ENCODE results near the gene TMEM117. TPM values are rescaled to one million over a fixed set of nuclear protein-coding genes. Genes with fewer than 3 reads are reported as not detected.
"Not testable (repeated sequence)": the region's sequence is repeated elsewhere in the genome, so short reads cannot be mapped to it uniquely, and the experiment has no call there.

The TMEM117 gene
- total RNA-seq, 6 experiments from 2014 or later: 2.4 to 15.3 (median 3.1) TPM

DNA sequence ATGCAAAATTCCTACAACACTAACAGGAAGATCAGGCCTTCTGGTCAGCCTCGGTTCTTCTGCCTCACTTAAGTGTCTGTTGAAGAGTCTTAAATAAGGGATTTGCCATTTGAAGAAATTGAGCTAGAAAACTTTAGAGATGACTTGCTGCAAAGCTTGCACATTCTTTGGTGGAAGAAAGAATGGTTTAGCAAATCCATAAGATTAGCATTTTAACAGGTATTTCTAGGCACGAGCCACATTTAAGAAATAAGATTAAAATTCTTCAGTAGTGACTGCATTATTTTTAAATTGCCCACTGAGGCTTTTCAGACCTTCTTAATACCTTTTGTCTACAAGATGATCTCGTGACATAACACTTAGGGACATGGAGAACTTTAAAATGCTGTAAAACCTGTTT lies 327.1 kb downstream of the TMEM117 start:
- H3K4me1 ChIP-seq: peaks cover 0 to 9% (median 5%) of the 10 kb centered on the region in 4 donors
- H3K27ac ChIP-seq: no peak overlapping the region
- H3K36me3 ChIP-seq: no peaks in the 10 kb centered on the region
- H3K4me3 ChIP-seq: no peak overlapping the region
- ATAC-seq (no peak), DNase-seq (no peak)
- TF ChIP-seq POLR2A (IDR thresholded peaks at IDR 0.05): no peak
- TF ChIP-seq, protein P1, sequence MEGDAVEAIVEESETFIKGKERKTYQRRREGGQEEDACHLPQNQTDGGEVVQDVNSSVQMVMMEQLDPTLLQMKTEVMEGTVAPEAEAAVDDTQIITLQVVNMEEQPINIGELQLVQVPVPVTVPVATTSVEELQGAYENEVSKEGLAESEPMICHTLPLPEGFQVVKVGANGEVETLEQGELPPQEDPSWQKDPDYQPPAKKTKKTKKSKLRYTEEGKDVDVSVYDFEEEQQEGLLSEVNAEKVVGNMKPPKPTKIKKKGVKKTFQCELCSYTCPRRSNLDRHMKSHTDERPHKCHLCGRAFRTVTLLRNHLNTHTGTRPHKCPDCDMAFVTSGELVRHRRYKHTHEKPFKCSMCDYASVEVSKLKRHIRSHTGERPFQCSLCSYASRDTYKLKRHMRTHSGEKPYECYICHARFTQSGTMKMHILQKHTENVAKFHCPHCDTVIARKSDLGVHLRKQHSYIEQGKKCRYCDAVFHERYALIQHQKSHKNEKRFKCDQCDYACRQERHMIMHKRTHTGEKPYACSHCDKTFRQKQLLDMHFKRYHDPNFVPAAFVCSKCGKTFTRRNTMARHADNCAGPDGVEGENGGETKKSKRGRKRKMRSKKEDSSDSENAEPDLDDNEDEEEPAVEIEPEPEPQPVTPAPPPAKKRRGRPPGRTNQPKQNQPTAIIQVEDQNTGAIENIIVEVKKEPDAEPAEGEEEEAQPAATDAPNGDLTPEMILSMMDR (IDR thresholded peaks at IDR 0.05): no peak
- 81% methylated on average over 3 of the region's 3 CpGs for WGBS (ENCODE audit: insufficient coverage, low coverage, low lambda C conversion rate, missing lambda C conversion rate)
- intact Hi-C loops (cut with DNase I): no loop called here
- H3K9me3 ChIP-seq: no peaks in the 10 kb centered on the region
- no peaks in the 10 kb centered on the region for H3K27me3 ChIP-seq

DNA sequence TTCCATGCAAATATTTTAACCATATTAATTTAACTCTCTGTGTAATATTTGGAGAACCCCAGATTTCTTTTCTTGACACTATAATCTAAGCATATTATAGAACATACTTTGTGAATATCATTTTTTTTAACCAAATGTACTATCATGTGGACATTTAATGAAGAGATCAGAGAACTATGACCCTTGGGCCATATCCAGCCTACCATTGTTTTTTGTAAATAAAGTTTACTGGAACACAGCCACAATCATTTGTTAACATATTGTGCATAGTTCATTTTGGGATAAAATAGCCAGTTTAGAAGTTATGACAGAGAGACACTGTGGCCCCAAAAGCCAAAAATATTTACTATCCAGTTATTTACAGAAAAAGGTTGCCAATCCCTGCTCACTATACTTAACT lies 338.2 kb downstream of the TMEM117 start:
- no peaks in the 10 kb centered on the region for H3K27me3 ChIP-seq
- peaks cover 0 to 6% (median 0%) of the 10 kb centered on the region in 4 donors for H3K4me1 ChIP-seq
- H3K27ac ChIP-seq: no peak overlapping the region
- no peaks in the 10 kb centered on the region for H3K36me3 ChIP-seq
- no peaks in the 10 kb centered on the region for H3K9me3 ChIP-seq
- peak; percentile 36 to 80 (median 42) for ATAC-seq
- intact Hi-C loops (cut with DNase I): no loop called here
- TF ChIP-seq POLR2A (IDR thresholded peaks at IDR 0.05): no peak
- TF ChIP-seq, protein P1 (IDR thresholded peaks at IDR 0.05): no peak
- no peak for DNase-seq
- H3K4me3 ChIP-seq: no peak overlapping the region

DNA sequence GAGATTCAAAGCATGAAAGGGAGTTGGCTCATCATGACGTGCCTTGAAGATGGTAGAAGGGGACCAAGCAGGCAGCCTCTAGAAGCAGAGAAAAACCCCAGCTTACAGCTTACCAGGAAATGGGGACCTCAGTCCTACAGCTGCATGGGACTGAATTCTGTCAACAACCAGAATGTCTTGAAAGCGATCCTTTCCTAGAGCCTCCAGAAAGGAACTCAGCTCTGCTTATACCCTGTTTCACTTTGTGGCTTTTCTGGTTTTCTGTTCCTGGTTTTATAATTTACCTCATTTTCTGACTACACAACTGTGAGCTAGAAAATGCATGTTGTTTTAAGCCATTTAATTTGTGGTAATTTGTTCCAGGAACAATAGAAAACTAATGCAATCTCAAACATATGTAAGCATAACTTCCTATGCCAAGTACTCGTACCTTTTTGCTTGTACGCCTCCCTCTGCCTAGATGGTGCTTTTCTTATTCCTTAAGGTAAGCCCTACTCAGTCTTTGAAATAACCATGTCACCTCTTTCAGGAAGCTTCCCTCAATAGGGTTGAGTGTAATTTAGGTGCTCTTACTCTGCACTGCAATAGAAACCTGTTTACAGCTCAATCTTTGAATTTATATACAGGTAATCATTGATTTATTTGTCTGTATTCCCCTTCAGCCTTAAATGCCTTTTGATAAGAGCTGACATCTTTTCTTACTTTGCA lies 348.8 kb downstream of the TMEM117 start:
- H3K36me3 ChIP-seq: no peaks in the 10 kb centered on the region
- H3K27me3 ChIP-seq: no peaks in the 10 kb centered on the region
- 92% methylated on average over 3 of the region's 4 CpGs for WGBS (ENCODE audit: insufficient coverage, low coverage, low lambda C conversion rate, missing lambda C conversion rate)
- no peak overlapping the region for H3K4me3 ChIP-seq
- intact Hi-C loops (cut with DNase I): no loop called here
- DNase-seq (no peak), ATAC-seq (no peak)
- H3K27ac ChIP-seq: no peak overlapping the region
- H3K4me1 ChIP-seq: no peaks in the 10 kb centered on the region
- H3K9me3 ChIP-seq: no peaks in the 10 kb centered on the region
- no peak for TF ChIP-seq POLR2A (IDR thresholded peaks at IDR 0.05)
- TF ChIP-seq, protein P1 (IDR thresholded peaks at IDR 0.05): no peak

DNA sequence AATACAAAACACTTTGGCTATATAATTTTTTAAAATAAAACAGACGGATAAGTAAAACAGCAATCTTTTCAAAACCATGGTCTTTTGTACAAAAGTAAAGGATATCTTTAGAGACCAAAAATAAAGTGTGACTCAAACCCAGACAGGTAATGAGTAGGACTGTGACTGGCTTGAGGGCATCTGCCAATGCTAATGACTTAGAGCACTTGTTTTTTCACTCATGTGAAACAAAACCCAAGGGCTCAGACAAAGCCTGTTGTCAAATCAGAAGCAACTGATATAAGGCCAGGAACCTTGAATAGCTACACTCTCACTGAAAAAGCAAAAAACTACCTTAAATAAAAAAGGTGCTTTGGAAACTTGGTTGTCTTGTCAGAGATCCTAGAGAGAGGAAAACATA lies 357.4 kb downstream of the TMEM117 start:
- ATAC-seq: no peak
- WGBS (ENCODE audit: insufficient coverage, low coverage, low lambda C conversion rate, missing lambda C conversion rate): 100% methylated on average over 1 of the region's 1 CpG

DNA sequence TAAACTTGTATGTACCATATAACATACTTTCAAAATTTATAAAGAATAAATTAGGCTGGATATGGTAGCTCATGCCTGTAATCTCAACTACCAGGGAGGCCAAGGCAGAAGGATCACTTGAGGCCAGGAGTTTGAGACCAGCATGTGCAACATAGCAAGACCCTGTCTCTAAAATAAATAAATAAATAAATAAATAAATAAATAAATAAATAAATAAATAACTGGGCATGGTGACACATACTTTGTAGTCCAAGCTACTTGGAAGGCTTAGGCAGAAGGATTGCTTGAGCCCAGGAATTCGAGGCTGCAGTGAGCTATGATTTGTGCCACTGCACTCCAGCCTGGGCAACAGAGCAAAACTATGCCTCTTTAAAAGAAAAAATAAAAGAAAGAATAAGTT lies 359.8 kb downstream of the TMEM117 start:
- H3K27me3 ChIP-seq; H3K4me3 ChIP-seq; intact Hi-C loops (cut with DNase I); H3K9me3 ChIP-seq; DNase-seq; ATAC-seq; H3K4me1 ChIP-seq; H3K36me3 ChIP-seq; H3K27ac ChIP-seq: not testable (repeated sequence)
- WGBS (ENCODE audit: insufficient coverage, low coverage, low lambda C conversion rate, missing lambda C conversion rate): 91% methylated on average over 1 of the region's 1 CpG

More for the DNA sequence above, 357.4 kb downstream of the TMEM117 start:
- Histone ChIP-seq H3K9me3 (no peaks in the 10 kb centered on the region), H3K4me1 (no peaks in the 10 kb centered on the region), H3K36me3 (no peaks in the 10 kb centered on the region), H3K27ac (no peak overlapping the region), H3K27me3 (no peaks in the 10 kb centered on the region), H3K4me3 (no peak overlapping the region)
- intact Hi-C loops (cut with DNase I): no loop called here
- no peak for DNase-seq
- no peak for TF ChIP-seq POLR2A (IDR thresholded peaks at IDR 0.05)
- TF ChIP-seq, protein P1 (IDR thresholded peaks at IDR 0.05): no peak
